Activated CD4-positive, alpha-beta T cell treated with anti-CD3 and anti-CD28 coated beads, Interleukin-2, amount 50 U/mL, for 16 hours (primary cell): ENCODE measurements around the gene ZNF646.

Experiments used
- DNase-seq: peaks from one replicate; pipeline ENCODE4 v3.0.0-alpha.2; 2020

Gene ZNF646, protein sequence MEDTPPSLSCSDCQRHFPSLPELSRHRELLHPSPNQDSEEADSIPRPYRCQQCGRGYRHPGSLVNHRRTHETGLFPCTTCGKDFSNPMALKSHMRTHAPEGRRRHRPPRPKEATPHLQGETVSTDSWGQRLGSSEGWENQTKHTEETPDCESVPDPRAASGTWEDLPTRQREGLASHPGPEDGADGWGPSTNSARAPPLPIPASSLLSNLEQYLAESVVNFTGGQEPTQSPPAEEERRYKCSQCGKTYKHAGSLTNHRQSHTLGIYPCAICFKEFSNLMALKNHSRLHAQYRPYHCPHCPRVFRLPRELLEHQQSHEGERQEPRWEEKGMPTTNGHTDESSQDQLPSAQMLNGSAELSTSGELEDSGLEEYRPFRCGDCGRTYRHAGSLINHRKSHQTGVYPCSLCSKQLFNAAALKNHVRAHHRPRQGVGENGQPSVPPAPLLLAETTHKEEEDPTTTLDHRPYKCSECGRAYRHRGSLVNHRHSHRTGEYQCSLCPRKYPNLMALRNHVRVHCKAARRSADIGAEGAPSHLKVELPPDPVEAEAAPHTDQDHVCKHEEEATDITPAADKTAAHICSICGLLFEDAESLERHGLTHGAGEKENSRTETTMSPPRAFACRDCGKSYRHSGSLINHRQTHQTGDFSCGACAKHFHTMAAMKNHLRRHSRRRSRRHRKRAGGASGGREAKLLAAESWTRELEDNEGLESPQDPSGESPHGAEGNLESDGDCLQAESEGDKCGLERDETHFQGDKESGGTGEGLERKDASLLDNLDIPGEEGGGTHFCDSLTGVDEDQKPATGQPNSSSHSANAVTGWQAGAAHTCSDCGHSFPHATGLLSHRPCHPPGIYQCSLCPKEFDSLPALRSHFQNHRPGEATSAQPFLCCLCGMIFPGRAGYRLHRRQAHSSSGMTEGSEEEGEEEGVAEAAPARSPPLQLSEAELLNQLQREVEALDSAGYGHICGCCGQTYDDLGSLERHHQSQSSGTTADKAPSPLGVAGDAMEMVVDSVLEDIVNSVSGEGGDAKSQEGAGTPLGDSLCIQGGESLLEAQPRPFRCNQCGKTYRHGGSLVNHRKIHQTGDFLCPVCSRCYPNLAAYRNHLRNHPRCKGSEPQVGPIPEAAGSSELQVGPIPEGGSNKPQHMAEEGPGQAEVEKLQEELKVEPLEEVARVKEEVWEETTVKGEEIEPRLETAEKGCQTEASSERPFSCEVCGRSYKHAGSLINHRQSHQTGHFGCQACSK (N-terminal part only)

GRCh38 chr16:31073970-31074813 is at the start of gene ZNF646, which contains the start of gene ZNF668:
Gene ZNF646, plus strand, starts transcription at chr16:31074422. Its CDS starts 1,903 bp downstream, at chr16:31076325.
Gene ZNF668, minus strand, starts transcription at chr16:31074240. Its CDS starts 9,781 bp downstream, at chr16:31064459.
- peak; percentile 99 for DNase-seq

DNA sequence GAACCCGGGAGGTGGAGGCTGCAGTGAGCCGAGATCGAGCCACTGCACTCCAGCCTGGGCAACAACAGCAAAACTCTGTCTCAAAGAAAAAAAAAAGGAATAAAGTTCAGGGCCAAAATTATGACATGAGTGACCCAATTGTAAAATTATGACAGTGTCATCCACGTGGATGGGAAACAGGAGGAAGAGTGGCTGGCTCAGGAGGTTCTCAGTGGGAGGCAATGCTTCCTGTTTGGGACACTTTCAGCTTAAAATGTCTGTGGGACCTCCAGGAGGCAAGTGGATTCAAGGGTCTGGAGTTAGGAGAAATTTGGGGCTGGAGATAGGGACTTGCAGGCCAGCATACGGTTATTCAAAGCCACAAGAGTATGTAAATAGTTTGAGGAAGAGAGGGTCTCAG is 48.9 kb upstream of the ZNF646 start:
- no peak for DNase-seq

- no peak for DNase-seq
These were observed 45.0 kb upstream of the ZNF646 start for GRCh38 chr16:31029272-31029671.

DNA sequence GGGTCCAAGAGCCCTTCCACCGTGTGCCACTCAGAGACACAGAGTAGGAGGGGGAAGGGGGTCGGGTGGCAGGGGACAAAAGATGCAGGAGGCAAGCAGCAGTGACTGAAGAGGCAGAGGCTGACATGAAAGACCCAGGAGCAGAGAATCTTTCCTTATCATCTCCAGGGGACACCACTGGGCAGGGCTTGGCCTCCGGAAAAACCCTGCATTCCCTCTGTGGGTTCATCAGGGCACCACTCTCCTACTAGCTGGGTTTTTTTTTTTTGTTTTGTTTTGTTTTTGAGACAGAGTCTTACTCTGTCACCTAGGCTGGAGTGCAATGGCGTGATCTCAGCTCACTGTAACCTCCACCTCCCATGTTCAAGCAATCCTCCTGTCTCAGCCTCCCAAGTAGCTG is 42.9 kb upstream of the ZNF646 start:
- no peak for DNase-seq

DNA sequence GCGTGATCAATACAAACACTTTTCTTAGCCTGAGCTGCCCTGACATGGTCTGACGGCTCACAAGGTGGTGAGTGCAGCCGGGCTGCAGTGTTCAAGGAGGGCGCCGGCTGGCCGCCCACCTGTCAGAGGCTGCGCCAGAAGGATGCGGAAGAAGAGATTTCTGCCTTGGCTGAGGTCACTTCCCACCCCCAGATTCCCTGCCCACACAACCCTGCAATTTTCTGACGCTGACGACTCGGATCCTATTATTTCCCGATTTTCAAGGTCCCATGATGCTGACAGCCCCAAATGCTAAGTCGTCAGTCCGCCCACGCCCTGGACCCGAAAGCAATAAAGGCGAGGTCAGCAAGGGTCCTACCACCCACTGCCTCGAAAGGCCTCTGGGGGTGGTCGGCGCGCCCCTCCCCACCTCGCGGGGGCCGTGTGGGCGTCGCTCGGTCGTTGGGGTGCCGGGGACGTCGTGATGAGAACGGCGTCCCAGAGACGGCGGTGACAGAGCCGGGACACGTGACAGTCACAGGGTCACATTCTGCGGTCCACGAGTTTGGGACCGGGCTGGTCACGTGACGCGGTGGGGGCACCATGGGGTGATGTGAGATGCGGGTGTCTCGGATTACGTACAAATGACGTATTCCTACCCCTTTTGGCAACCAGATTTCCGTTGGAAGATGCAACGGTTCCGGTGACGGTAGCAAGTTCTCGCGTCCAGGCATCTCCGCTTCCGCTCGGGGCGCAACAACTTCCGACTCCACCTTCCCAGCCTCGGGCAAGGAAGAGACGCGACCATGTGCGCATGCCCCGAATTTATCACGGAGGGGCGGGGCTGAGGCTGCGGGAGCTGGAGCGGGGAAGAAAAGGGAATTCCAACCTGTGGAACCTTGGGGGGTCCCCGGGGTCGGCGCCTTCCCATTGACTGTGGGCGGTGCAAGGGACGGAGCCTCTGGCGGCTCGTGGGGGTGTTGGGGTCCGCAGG is 41.2 kb upstream of the ZNF646 start, which contains the start of gene STX4:
Gene STX4, plus strand, starts transcription at position 823 of the 973 bp plus-strand sequence. CDS start 248 bp downstream, outside the sequence.
- peak; percentile 99 for DNase-seq

GRCh38 chr16:31033709-31034492 is 40.3 kb upstream of the ZNF646 start:
- DNase-seq: peak; percentile 89

GRCh38 chr16:31036691-31037090 is 37.5 kb upstream of the ZNF646 start:
- no peak for DNase-seq

GRCh38 chr16:31038993-31039392 is 35.2 kb upstream of the ZNF646 start:
- no peak for DNase-seq

DNA sequence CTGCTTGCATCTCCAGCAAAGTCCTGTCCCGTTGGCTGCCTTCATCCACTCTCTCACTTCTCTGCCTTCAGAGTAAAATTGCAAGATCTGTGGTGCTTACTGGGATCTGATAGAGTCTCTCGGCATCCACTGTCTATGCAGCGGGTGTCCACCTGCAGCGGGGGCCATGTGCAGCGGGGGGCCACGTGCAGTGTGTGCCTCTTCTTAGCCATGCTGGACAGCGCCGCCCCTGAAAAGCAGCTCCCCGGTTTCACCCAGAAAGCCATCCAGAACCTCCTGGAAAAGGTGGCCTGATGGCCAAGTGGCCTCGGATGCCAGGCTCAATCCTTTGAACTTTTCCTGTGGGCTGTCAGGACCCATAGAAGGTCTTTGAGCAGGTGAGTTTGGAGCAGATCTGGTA is 31.4 kb upstream of the ZNF646 start:
- no peak for DNase-seq

DNA sequence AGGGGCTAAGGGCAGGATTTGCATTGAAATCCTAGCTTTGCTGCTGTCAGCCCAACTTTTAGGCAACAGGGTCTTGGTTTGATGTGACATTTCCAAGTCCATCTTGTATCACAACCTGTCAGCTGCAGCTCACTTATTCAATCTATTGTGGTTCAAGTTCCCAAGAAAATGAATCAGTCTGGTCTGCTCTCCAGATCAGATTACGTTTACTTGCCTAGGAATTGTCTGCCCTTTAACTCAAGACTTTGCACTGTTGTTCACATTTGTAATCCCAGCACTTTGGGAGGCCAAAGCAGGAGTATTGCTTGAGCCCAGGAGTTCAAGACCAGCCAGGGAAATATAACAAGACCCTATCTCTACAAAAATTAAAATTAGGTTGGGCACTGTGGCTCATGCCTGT is 30.9 kb upstream of the ZNF646 start:
- DNase-seq: no peak

GRCh38 chr16:31043898-31044481 is 30.2 kb upstream of the ZNF646 start:
- DNase-seq: no peak

GRCh38 chr16:31050280-31051030 is 23.8 kb upstream of the ZNF646 start:
- no peak for DNase-seq

DNA sequence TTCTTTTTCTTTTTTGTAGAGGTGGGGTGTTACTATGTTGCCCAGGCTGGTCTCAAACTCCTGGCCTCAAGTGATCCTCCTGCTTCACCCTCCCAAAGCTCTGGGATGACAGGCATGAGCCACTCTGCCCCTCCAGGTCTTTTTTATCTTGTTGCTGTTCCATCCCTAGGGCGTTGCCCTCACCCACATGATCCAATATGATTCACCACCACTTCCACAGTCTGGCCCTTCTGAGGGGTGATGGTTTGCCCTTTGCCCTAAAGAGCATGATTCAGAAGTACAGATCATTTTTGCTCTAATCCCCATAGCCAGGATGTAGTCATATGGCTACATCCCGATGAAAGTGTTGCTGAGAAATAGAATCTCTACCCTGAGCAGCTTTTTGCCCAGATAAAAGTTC is 22.1 kb upstream of the ZNF646 start:
- DNase-seq: no peak

DNA sequence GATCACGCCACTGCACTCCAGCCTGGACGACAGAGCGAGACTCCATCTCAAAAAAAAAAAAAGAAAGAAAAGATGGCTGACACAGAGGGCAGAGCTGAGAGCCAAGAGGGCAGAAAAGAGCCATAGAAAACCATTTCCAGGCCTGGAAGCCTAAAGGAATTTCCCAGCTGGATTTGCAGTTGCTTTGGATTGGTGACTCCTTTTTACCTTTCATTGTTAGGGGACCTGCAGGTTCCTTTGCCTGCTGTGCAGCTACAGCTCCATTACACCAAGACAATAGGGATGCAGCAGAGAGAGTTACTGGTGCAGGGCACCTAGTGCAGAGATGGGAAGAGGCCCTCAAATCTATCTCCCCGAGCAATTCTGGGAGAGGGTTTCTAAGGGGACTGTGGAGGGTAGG is 18.6 kb upstream of the ZNF646 start:
- DNase-seq: no peak

DNA sequence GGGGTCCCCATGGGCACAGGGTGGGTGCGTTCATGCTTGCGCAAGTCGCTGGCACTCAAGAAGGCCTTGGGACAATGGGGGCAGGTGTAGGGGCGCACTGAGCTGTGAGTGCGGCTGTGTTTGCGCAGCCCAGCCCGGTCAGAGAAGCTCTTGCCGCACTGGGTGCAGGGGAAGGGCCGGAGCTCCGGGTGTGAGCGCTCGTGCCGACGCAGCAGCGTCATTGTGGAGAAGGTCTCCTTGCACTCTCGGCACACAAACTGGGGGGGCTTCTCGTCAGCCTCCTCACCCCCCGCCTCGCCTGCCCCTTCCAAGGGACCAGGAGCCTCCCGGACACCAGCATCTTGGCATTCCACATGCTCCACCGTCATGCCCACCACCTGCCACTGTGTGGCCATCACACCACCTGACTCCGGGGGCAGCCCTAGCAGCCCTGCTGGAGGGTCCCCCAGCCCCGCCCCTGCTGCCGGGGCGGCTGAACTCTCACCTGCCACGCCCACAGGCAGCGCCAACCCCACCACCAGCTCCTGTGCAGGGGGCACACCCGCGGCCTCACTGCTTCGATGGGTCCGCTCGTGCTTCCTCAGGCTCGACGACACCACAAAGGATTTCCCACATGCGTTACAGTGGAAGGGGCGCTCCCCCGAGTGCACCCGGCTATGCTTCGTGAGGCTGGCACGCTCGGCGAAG is 13.0 kb upstream of the ZNF646 start:
- DNase-seq: no peak

DNA sequence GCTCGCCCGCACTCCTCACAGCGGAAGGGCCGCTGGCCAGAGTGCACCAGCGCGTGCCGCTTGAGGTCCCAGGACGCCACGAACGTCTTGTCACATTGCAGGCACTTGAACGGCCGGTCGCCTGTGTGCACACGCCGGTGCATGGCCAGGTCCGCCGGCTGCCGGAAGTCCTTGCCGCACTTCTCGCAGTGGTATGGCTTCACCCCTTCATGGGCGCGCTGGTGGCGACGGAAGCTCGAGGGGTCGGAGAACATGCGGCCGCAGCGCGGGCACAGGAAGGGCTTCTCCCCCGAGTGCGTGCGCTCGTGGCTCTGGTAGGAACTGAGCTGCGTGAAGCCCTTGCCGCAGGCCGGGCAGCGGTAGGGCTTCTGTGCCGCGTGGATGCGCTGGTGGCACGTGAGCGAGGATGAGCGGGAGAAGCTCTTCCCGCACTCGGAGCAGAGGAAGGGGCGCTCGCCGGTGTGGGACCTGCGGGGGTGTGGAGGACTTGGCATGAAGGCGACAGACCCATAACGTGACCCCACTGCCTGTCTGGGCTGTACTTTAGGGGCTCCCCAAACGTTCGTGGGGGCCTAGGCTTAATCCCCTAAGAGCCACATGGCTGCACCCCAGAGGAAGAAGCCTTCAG is 12.3 kb upstream of the ZNF646 start:
- no peak for DNase-seq

GRCh38 chr16:31063495-31063842 is 10.8 kb upstream of the ZNF646 start:
- no peak for DNase-seq
